ENCODE results near the gene IL19. TPM values are rescaled to one million over a fixed set of nuclear protein-coding genes. Genes with fewer than 3 reads are reported as not detected.

The IL19 gene
- total and polyA plus RNA-seq, 8 donors, result not detected

DNA sequence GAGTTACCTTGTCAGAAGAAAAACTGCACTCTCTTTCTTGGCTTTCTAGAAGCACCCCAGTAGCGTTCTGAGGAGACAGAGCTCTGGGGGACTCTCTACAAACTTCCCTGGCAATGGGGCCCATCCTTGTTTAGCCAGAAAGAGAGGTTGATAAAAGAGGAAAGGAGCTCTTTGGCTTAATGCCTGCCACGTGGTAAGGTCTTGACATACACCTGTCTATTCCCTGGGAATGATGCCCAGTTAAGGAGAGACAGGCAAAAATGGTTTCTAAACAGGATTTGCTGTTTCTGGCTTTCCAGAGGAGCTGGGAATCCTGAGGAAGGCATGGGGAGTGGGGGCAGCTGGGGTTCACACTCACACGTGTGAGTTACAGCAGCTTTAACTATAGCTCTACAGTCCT, 64.6 kb downstream of the IL19 start:
- Histone ChIP-seq H3K27ac (no peak overlapping the region), H3K36me3 (no peaks in the 10 kb centered on the region), H3K27me3 (no peaks in the 10 kb centered on the region), H3K4me3 (no peak overlapping the region), H3K9me3 (no peaks in the 10 kb centered on the region), H3K4me1 (no peaks in the 10 kb centered on the region)
- ATAC-seq, result no peak
- intact Hi-C loops (cut with DNase I), result no loop called here
- 41 to 63% methylated on average over 3 of the region's 3 CpGs for WGBS, 2 donors
- DNase-seq, result no peak
- FAIRE-seq, result no peak
- TF ChIP-seq, protein P1, sequence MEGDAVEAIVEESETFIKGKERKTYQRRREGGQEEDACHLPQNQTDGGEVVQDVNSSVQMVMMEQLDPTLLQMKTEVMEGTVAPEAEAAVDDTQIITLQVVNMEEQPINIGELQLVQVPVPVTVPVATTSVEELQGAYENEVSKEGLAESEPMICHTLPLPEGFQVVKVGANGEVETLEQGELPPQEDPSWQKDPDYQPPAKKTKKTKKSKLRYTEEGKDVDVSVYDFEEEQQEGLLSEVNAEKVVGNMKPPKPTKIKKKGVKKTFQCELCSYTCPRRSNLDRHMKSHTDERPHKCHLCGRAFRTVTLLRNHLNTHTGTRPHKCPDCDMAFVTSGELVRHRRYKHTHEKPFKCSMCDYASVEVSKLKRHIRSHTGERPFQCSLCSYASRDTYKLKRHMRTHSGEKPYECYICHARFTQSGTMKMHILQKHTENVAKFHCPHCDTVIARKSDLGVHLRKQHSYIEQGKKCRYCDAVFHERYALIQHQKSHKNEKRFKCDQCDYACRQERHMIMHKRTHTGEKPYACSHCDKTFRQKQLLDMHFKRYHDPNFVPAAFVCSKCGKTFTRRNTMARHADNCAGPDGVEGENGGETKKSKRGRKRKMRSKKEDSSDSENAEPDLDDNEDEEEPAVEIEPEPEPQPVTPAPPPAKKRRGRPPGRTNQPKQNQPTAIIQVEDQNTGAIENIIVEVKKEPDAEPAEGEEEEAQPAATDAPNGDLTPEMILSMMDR (IDR thresholded peaks at IDR 0.05), result no peak

DNA sequence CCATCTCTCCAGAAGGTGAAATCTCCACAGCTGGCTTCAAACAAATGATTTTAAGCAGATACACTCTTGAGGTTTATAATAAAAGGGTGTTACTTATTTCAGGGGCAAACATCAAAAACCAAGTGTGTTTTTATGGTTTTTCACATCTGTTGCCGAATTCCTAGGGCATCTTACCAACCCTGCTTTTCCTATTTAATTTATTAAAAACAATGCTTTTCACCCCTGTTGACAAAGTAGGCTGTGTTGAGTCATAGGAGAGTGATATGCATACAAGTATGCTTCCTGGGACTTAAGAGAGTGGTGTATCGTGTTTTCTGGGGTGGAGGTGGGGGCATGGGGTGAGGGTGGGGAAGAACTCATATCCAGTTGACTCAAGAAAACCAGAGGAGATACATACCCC, 65.5 kb downstream of the IL19 start:
- ATAC-seq (no peak), DNase-seq (no peak), FAIRE-seq (no peak)
- Histone ChIP-seq H3K36me3 (no peaks in the 10 kb centered on the region), H3K4me3 (no peak overlapping the region), H3K27ac (no peak overlapping the region), H3K9me3 (no peaks in the 10 kb centered on the region), H3K27me3 (no peaks in the 10 kb centered on the region), H3K4me1 (no peaks in the 10 kb centered on the region)
- 64 to 78% methylated on average over 2 of the region's 2 CpGs for WGBS, 2 donors
- TF ChIP-seq, protein P1 (IDR thresholded peaks at IDR 0.05), result no peak
- intact Hi-C loops (cut with DNase I), result no loop called here

DNA sequence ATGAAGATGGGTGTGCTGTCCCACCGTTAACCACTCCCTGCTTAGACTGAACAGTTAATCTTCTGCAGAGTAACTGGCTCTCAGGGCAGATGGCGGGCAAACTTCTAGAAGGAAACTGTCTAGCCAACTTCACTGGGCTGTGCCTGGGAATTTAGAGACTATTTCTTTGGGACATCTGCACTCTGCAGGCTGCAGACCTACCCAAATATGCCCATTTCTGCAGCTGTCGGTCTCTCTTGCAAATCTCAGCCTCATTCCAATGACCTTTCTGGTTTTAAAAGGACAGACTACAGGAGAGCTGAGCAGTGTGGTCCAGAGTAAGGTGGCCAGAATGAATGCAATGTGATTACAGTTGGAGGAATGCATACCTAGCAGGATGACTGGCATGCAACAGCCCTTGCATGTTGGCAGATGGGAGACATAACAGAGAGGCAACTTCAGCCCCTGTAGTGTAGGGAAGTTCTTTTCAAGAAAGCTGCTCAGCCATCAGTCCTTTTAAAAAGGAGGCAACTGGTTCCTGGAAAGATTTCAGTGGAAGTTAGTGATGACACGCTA, 68.5 kb downstream of the IL19 start:
- 88 to 92% methylated on average over 4 of the region's 4 CpGs for WGBS, 2 donors
- ATAC-seq, result no peak
- FAIRE-seq, result no peak
- Histone ChIP-seq H3K36me3 (no peaks in the 10 kb centered on the region), H3K4me3 (no peak overlapping the region), H3K27ac (no peak overlapping the region), H3K9me3 (no peaks in the 10 kb centered on the region), H3K4me1 (no peaks in the 10 kb centered on the region), H3K27me3 (no peaks in the 10 kb centered on the region)
- TF ChIP-seq, protein P1 (IDR thresholded peaks at IDR 0.05), result no peak
- intact Hi-C loops (cut with DNase I), result no loop called here
- DNase-seq, result no peak

DNA sequence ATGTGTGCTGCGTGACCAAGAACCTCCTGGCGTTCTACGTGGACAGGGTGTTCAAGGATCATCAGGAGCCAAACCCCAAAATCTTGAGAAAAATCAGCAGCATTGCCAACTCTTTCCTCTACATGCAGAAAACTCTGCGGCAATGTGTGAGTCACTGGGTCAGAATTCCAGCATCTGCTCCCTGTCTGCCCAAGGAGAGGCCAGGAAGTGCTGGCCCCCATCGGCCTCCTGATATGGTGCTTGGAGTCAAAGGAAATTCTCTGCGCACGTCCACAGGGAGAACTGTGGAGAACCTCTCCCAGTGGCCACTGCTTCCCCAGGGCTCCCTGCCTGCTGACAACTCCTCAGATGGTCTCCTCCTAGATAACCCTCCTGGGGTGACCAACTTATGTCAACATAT, 69.3 kb downstream of the IL19 start:
- no peak for FAIRE-seq
- Histone ChIP-seq H3K4me1 (no peaks in the 10 kb centered on the region), H3K4me3 (no peak overlapping the region), H3K27me3 (no peaks in the 10 kb centered on the region), H3K36me3 (no peaks in the 10 kb centered on the region), H3K9me3 (no peaks in the 10 kb centered on the region), H3K27ac (no peak overlapping the region)
- intact Hi-C loops (cut with DNase I), result no loop called here
- ATAC-seq, result no peak
- TF ChIP-seq, protein P1 (IDR thresholded peaks at IDR 0.05), result no peak
- 86 to 90% methylated on average over 7 of the region's 7 CpGs for WGBS, 2 donors
- no peak for DNase-seq

DNA sequence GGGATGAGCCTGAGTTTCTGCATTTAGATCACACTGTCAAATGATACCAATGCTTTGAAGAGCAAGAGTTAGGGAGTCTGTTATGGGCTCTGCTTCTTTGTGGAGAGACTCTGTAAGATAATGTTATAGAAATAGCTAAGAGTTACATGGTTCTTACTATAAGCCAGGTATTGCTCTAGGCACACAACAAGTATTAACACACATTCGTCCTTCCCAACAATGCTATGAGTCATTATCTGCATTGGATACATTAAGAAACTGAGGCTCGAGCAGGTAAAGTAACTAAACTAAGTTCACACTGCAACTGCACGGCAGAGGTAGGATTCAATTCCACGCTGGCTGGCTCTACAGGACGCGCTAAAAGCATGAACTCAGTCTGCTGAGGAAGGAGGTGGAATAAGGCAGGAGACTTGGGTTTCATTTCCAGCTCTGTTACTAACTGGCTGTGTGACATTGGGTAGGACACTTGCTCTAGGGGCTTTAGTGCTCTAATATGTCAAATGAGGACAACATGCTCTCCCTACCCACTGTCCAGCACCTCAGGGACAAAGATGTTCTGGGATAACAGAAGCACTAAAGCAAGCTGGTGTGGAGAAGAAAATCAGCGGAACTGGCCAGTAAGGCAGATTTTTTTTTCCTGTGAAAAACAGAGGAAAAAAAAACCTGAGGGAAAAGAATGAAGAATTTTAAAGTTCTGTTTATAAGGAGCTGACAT, 71.2 kb downstream of the IL19 start:
- Histone ChIP-seq H3K27me3 (no peaks in the 10 kb centered on the region), H3K4me3 (no peak overlapping the region), H3K4me1 (no peaks in the 10 kb centered on the region), H3K36me3 (no peaks in the 10 kb centered on the region), H3K27ac (no peak overlapping the region), H3K9me3 (no peaks in the 10 kb centered on the region)
- intact Hi-C loops (cut with DNase I), result no loop called here
- 90 to 94% methylated on average over 7 of the region's 7 CpGs for WGBS, 2 donors
- DNase-seq (no peak), FAIRE-seq (no peak), ATAC-seq (no peak)
- TF ChIP-seq, protein P1 (IDR thresholded peaks at IDR 0.05), result no peak

Data from pancreas (tissue), 10 donors.